Astrocyte of the spinal cord (primary cell): ENCODE results near the gene DLG3.
"Not testable (repeated sequence)": the region's sequence is repeated elsewhere in the genome, so short reads cannot be mapped to it uniquely, and the experiment has no call there.

Experiments used
- DNase-seq: peaks from one replicate; pipeline ENCODE4 v3.0.0; 2011; ENCODE audit warnings: low read depth, low spot score
- H3K4me3 ChIP-seq: 2 replicates; pipeline ENCODE4 v1.5.1; 2011; ENCODE audit warnings: low read depth, mild to moderate bottlenecking, low read length, moderate library complexity
- in situ Hi-C: cut with HindIII; loops from 2 replicates; pipeline ENCODE4 v1.10.0; 2017; ENCODE audit warnings: low sequenced_read_pairs
- TF ChIP-seq, protein P1 (sequence below): IDR thresholded peaks from 2 replicates; pipeline ENCODE4 v1.5.1; 2012; ENCODE audit warnings: low read depth, mild to moderate bottlenecking, low read length, inconsistent platforms

The DLG3 gene

GRCh38 chrX:70505451-70505841 lies 60.8 kb downstream of the DLG3 start:
- TF ChIP-seq, protein P1, sequence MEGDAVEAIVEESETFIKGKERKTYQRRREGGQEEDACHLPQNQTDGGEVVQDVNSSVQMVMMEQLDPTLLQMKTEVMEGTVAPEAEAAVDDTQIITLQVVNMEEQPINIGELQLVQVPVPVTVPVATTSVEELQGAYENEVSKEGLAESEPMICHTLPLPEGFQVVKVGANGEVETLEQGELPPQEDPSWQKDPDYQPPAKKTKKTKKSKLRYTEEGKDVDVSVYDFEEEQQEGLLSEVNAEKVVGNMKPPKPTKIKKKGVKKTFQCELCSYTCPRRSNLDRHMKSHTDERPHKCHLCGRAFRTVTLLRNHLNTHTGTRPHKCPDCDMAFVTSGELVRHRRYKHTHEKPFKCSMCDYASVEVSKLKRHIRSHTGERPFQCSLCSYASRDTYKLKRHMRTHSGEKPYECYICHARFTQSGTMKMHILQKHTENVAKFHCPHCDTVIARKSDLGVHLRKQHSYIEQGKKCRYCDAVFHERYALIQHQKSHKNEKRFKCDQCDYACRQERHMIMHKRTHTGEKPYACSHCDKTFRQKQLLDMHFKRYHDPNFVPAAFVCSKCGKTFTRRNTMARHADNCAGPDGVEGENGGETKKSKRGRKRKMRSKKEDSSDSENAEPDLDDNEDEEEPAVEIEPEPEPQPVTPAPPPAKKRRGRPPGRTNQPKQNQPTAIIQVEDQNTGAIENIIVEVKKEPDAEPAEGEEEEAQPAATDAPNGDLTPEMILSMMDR: no peak
- no peak overlapping the region for H3K4me3 ChIP-seq
- in situ Hi-C loops: no loop called here
- no peak for DNase-seq

DNA sequence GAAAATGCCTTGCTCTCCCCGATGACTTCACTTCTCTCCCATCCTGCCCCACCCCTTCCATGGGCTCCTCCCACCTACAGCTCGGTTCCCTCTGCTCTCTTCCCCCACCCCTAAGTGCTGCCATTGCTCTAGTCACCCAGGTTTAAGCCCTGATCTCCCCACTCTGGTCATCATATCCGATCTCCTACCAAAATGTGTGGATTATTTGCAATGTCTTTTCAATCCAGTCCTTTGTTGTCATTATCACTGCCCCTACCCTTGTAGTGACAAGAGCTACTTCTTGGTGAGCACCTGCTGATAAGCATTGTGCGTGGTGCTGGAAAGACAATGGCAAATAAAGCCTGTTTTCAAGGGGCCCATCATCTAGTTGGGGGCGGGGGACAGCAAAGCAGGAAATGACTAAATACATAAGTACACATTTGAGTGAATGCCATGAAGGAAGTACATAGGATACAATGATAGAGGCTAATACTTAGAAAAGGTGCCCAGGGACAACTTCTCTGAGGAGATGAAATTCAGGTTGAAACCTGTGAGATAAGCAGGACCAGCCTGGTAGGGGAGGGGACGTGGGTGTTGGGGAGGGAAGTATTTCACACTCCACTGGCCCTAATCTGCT lies 63.8 kb downstream of the DLG3 start:
- TF ChIP-seq, protein P1: no peak
- DNase-seq: no peak
- H3K4me3 ChIP-seq: no peak overlapping the region
- in situ Hi-C loops: no loop called here

DNA sequence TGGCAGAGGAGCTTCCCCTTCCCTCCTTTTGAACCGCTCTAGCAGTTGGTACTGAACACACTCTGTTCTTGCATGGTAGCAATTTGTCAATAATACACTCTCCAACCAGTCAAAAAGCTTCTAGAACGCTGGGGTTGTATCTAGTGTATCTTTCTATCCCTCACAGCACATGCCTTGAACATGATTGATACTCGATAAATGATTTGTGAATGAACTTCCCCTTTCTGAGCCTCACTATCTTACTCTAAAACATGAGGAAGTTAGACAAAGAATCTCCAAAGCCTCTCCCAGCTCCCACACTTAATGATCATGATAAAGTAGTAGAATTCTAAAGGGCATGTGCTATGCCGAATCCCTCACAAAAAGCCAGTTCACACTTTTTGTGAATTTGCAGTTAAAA lies 64.4 kb downstream of the DLG3 start:
- TF ChIP-seq, protein P1: no peak
- no peak overlapping the region for H3K4me3 ChIP-seq
- DNase-seq: no peak
- in situ Hi-C loops: no loop called here

DNA sequence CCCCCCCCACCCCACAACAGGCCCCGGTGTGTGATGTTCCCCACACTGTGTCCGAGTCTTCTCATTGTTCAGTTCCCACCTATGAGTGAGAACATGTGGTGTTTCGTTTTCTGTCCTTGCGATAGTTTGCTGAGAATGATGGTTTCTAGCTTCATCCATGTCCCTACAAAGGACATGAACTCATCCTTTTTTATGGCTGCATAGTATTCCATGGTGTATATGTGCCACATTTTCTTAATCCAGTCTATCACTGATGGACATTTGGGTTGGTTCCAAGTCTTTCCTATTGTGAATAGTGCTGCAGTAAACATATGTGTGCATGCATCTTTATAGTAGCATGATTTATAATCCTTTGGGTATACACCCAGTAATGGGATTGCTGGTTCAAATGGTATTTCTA lies 70.6 kb downstream of the DLG3 start:
- H3K4me3 ChIP-seq, in situ Hi-C loops, DNase-seq: not testable (repeated sequence)

- in situ Hi-C loops, H3K4me3 ChIP-seq, DNase-seq: not testable (repeated sequence)
These were observed 71.1 kb downstream of the DLG3 start for GRCh38 chrX:70515692-70516091.

DNA sequence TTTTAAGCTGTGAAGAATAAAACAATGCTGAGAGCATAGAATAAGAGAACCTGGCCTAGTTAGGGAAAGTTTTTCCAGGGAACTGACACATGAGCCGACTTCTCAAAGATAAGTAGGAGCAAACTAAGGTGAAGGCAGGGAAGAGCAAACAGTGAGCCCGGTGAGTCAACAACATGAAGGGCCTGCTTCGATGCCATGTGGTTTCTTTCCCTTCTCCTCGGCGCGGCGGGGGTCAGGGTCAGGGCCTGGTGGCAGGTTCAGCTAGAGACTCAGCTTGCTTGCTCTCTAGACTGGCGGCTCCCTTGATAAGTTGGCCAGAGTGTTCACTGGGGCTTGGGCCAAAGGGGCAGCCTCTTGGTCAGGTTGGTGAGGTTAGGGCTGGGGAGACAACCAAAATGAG lies 81.1 kb downstream of the DLG3 start:
- TF ChIP-seq, protein P1: no peak
- in situ Hi-C loops: no loop called here
- no peak overlapping the region for H3K4me3 ChIP-seq
- DNase-seq: no peak

DNA sequence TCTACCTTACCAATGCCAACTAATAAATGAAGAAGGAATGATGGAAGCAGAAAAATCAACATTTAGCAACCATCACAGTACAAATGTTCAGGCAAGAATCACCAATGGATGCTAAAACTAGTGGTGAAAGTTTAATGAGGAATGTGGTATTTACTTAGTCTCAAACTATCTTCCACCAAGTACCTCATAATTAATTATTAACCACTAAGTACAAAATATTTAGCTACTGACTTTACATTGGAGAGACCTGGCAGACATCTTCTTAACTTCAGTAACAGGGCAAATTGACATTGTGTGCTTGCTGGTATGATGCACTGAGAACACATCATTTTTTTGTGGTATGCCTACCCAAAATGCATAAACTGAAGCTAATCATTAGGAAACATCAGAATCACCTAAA lies 82.4 kb downstream of the DLG3 start:
- no peak overlapping the region for H3K4me3 ChIP-seq
- TF ChIP-seq, protein P1: no peak
- no peak for DNase-seq
- in situ Hi-C loops: no loop called here
